Gastrocnemius medialis (tissue), 4 donors: ENCODE data around the gene NUDT9. TPM values are rescaled to one million over a fixed set of nuclear protein-coding genes. Genes with fewer than 3 reads are reported as not detected.
"Not testable (repeated sequence)": the region's sequence is repeated elsewhere in the genome, so short reads cannot be mapped to it uniquely, and the experiment has no call there.

Experiments used
- ATAC-seq, 2 donors: fragments of 150-250 bp; one replicate each; pipeline ENCODE4 v1.9.1; 2016
- DNase-seq, 2 donors: peaks; one replicate each; pipeline ENCODE4 v3.0.0-alpha.2; 2019
- H3K27ac ChIP-seq, 4 donors: fragments of 200-600 bp; sonication (generic); 1 replicate in 1 of 4; 2 replicates in 3 of 4; pipeline ENCODE4 v1.5.1; 2016 to 2018; ENCODE audit warnings: mild to moderate bottlenecking in 2 of 4, moderate library complexity in 1 of 4
- H3K27me3 ChIP-seq, 3 donors: fragments of 200-600 bp; sonication (generic) in 2 of 3; 1 replicate in 1 of 3; 2 replicates in 2 of 3; pipeline versions ENCODE4 v1.5.1 to v1.6.0; 2016 to 2019; ENCODE audit warnings: mild to moderate bottlenecking in 1 of 3, moderate library complexity in 1 of 3
- H3K36me3 ChIP-seq, 2 donors: fragments of 200-600 bp; sonication (generic) in 1 of 2; one replicate each; pipeline ENCODE4 v1.5.1; 2017 to 2018
- H3K4me1 ChIP-seq, 2 donors: fragments of 200-600 bp; sonication (generic) in 1 of 2; one replicate each; pipeline ENCODE4 v1.5.1; 2016 to 2017; ENCODE audit warnings: mild to moderate bottlenecking in 2 of 2
- H3K4me3 ChIP-seq, 4 donors: fragments of 200-600 bp; sonication (generic) in 3 of 4; 1 replicate in 1 of 4; 2 replicates in 3 of 4; pipeline ENCODE4 v1.5.1; 2016 to 2019; ENCODE audit warnings: mild to moderate bottlenecking in 2 of 4
- H3K9me3 ChIP-seq, 3 donors: fragments of 200-600 bp; sonication (generic) in 2 of 3; 1 replicate in 1 of 3; 2 replicates in 2 of 3; pipeline ENCODE4 v1.5.1; 2016 to 2019
- CTCF ChIP-seq, 5 experiments: fragments of 450-650 bp in 3 of 5; fragments of 200-600 bp in 2 of 5; sonication (generic) in 2 of 5; IDR thresholded peaks in 4 of 5; conservative IDR thresholded peaks in 1 of 5; 1 replicate in 4 of 5; 2 replicates in 1 of 5; pipeline ENCODE4 v1.5.1; 2016 to 2019; ENCODE audit warnings: antibody characterized with exemption in 5 of 5, mild to moderate bottlenecking in 3 of 5, moderate library complexity in 3 of 5
- POLR2A ChIP-seq, 2 donors: fragments of 450-650 bp; IDR thresholded peaks; one replicate each; pipeline ENCODE4 v1.6.1; 2017; ENCODE audit warnings: antibody characterized with exemption in 2 of 2, mild to moderate bottlenecking in 2 of 2, moderate library complexity in 2 of 2
- in situ Hi-C, 4 donors: fragments of 200-750 bp; cut with MboI; loops; one replicate each; pipeline versions ENCODE4 v1.15.0 to v1.8.0; 2017; ENCODE audit warnings: low sequenced_read_pairs in 4 of 4
- intact Hi-C: fragments of 100-400 bp; cut with DNase I; formaldehyde crosslinking; loops from one replicate; pipeline ENCODE4 v1.15.1; 2023; ENCODE audit warnings: low total_unique reads
- total RNA-seq, 4 donors: library from RNA; depleted of rRNA; stranded (reverse); fragments of >200 nt; gene quantifications; one replicate each; pipeline versions ENCODE4 v1.1.0 to v1.2.3, GENCODE V29; 2016

NUDT9 gene
- total RNA-seq, 4 donors from 2014 or later, result 13.4 to 16.7 (median 15.8) TPM

GRCh38 chr4:87419578-87420249, 2.7 kb upstream of the NUDT9 start:
- TF ChIP-seq POLR2A (IDR thresholded peaks at IDR 0.05), result no peak
- no peak for TF ChIP-seq CTCF (IDR thresholded peaks at IDR 0.05 in 4 of 5, conservative IDR thresholded peaks at IDR 0.05 in 1 of 5)
- in situ Hi-C loops, result no loop called here
- H3K27me3 ChIP-seq, result no peaks in the 10 kb centered on the region
- no peak for ATAC-seq
- peaks cover 15 to 20% of the 10 kb centered on the region in 2 donors for H3K4me1 ChIP-seq
- H3K36me3 ChIP-seq, result no peaks in the 10 kb centered on the region
- no peak overlapping the region for H3K4me3 ChIP-seq
- no peak for DNase-seq
- H3K27ac ChIP-seq, result no peak overlapping the region
- intact Hi-C loops, result loop anchor here (5.0 kb wide), 2 partner anchors 42 to 1693 kb away; partner anchors contain the start of gene TIGD2
- H3K9me3 ChIP-seq, result no peaks in the 10 kb centered on the region

DNA sequence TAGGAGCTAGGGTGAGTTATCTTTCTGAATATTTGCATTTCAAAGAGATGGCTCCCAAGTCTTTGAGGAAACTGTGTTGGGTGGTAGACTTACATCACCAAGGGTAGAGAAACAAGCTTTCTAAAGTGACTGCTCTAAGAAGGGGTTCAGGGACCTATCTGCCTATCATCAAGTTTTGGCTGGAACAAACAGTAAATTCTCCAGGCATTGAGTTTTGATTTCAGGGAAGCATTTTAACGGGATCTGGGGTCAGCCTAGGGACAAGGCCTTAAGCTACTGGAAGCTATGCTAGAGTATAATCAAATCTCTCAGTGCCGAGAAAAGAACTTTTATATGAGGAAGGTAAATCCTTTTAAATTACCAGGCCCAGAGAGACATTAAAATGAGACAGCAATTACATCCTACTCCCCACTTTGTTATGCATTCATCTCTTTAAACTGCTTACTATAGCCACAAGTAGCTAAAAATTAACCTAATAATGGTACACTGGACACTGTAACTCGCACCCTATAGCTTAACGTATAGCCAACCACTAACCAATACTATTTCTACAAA, 2.0 kb upstream of the NUDT9 start:
- Histone ChIP-seq H3K27ac (no peak overlapping the region), H3K4me3 (no peak overlapping the region), H3K27me3 (no peaks in the 10 kb centered on the region), H3K9me3 (no peaks in the 10 kb centered on the region), H3K36me3 (no peaks in the 10 kb centered on the region), H3K4me1 (peaks cover 15 to 23% of the 10 kb centered on the region in 2 donors)
- no peak for TF ChIP-seq POLR2A (IDR thresholded peaks at IDR 0.05)
- no peak for TF ChIP-seq CTCF (IDR thresholded peaks at IDR 0.05 in 4 of 5, conservative IDR thresholded peaks at IDR 0.05 in 1 of 5)
- DNase-seq (no peak), ATAC-seq (no peak)
- in situ Hi-C loops, result no loop called here
- intact Hi-C loops, result loop anchor here (5.0 kb wide), 2 partner anchors 43 to 1692 kb away; partner anchors contain the start of gene TIGD2

DNA sequence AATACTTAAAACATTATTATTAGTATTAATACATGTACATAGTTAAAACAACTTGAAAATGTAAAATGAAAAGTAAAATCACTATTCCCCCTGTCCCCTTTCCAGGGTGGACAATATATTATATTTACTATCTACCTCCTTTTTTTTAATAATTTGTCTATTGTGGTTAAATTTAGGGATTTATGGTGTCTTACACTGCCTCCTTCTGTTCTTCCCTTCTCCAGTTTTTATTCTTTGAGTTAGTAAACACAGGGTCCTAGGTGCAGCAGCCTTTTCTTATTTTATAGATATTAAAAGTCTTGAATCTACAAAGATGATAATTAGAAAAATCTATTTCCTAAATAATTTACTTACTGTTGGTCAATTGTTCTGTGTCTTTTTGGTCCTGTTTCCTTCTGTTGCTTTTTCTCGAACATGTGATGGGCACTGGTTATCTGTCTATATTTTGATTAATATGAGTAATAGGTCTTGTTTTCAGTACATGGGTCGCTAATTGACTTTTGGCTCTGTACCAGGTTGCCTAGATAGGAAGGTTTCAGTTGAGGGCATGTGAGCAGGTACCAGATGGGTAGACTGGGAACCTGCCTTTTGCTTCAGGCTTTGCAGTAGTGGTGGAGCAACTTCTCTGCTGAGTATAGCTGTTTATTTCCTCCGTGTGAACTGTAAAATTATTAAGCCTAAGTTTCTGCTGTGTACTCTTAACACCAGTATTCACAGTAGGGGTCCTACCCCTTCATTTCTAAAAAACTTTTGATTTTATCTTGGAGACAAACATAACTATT, 1.1 kb downstream of the NUDT9 start:
- no peak for ATAC-seq
- H3K4me1 ChIP-seq, result peaks cover 15 to 23% of the 10 kb centered on the region in 2 donors
- no peak for DNase-seq
- peak overlapping the region; percentile 60 to 93 (median 66) for H3K4me3 ChIP-seq
- intact Hi-C loops (loop anchor here (5.0 kb wide), 2 partner anchors 46 to 1689 kb away; partner anchors contain the start of gene TIGD2), in situ Hi-C loops (no loop called here)
- no peak for TF ChIP-seq POLR2A (IDR thresholded peaks at IDR 0.05)
- TF ChIP-seq CTCF (IDR thresholded peaks at IDR 0.05 in 4 of 5, conservative IDR thresholded peaks at IDR 0.05 in 1 of 5), result no peak
- H3K27me3 ChIP-seq, result no peaks in the 10 kb centered on the region
- H3K27ac ChIP-seq, result peak overlapping the region; percentile 88 to 94 (median 92)
- H3K36me3 ChIP-seq, result no peaks in the 10 kb centered on the region
- H3K9me3 ChIP-seq, result no peaks in the 10 kb centered on the region

DNA sequence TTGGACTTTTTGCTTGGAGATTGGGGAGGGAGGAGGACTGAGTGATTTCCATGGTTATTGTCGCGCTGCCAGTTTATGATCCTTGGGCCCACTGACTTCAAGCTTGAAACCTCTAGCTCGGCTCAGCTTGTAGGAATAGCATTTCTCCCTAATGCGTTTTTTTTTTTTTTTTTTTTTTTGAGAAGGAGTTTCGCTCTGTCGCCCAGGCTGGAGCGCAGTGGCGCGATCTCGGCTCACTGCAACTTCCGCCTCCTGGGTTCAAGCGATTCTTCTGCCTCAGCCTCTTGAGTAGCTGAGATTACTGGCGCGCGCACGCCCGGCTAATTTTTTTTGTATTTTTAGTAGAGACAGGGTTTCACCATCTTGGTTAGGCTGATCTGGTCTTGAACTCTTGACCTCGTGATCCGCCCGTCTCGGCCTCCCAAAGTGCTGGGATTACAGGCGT, 1.7 kb downstream of the NUDT9 start:
- DNase-seq, H3K36me3 ChIP-seq, in situ Hi-C loops, ATAC-seq, H3K27me3 ChIP-seq, H3K9me3 ChIP-seq: not testable (repeated sequence)
- Histone ChIP-seq H3K4me3 (peak overlapping the region; percentile 60 to 93 (median 66)), H3K4me1 (peaks cover 15 to 23% of the 10 kb centered on the region in 2 donors), H3K27ac (peak overlapping the region; percentile 88 to 94 (median 92))
- intact Hi-C loops, result loop anchor here (5.0 kb wide), 2 partner anchors 47 to 1688 kb away; partner anchors contain the start of gene TIGD2

DNA sequence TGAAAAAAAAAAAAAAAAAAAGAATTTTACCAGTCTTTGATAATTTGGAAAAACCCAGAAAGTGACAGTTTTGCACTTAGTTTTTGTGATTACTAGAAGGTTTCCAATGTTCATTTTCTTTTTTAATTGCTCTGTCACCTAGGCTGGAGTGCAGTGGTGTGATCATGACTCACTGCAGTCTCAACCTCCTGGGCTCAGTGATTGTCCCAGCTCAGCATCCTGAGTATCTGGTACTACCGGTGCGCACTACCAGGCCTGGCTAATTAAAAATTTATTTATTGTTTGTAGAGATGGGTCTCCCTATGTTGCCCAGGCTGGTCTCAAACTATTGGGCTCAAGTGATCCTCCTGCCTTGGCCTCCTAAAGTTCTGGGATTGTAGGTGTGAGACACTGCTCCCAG, 3.3 kb downstream of the NUDT9 start:
- no peaks in the 10 kb centered on the region for H3K36me3 ChIP-seq
- ATAC-seq (no peak), DNase-seq (no peak)
- H3K27me3 ChIP-seq, result no peaks in the 10 kb centered on the region
- TF ChIP-seq POLR2A (IDR thresholded peaks at IDR 0.05) (no peak), CTCF (IDR thresholded peaks at IDR 0.05 in 4 of 5, conservative IDR thresholded peaks at IDR 0.05 in 1 of 5) (no peak)
- H3K4me1 ChIP-seq, result peaks cover 23 to 24% of the 10 kb centered on the region in 2 donors
- no peak overlapping the region for H3K27ac ChIP-seq
- no peak overlapping the region for H3K4me3 ChIP-seq
- intact Hi-C loops, result no loop called here
- no peaks in the 10 kb centered on the region for H3K9me3 ChIP-seq
- in situ Hi-C loops, result no loop called here
